Lower leg skin (tissue), 3 donors: Measurements from ENCODE around the gene NEU2.

Source experiments
- POLR2A ChIP-seq, 2 donors: fragments of 450-650 bp; IDR thresholded peaks; one replicate each; pipeline ENCODE4 v1.6.1; 2016 to 2017; ENCODE audit warnings: antibody characterized with exemption in 2 of 2, mild to moderate bottlenecking in 1 of 2, moderate library complexity in 1 of 2
- TF ChIP-seq, protein P1 (sequence below), 3 donors: fragments of 450-650 bp; IDR thresholded peaks; one replicate each; pipeline ENCODE4 v1.5.1; 2016; ENCODE audit warnings: antibody characterized with exemption in 3 of 3, mild to moderate bottlenecking in 3 of 3, moderate library complexity in 2 of 3

DNA sequence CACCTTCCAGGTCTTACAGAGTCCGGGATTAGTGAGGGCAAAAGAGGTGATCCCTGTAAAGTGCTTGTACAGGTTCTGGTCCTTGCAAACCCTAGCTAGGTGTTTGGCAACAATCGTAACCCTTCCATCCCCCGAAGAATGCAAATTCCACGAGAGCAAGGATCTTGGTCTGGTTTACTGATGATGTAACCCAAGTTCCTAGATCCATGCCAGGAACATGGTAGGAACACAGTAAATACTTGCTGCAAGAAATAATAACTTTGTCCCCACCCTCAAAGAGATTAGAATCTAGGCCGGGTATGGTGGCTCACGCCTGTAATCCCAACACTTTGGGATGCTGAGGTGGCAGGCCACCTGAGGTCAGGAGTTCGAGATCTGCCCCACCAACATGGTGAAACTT, 6.8 kb upstream of the NEU2 start:
- TF ChIP-seq, protein P1, sequence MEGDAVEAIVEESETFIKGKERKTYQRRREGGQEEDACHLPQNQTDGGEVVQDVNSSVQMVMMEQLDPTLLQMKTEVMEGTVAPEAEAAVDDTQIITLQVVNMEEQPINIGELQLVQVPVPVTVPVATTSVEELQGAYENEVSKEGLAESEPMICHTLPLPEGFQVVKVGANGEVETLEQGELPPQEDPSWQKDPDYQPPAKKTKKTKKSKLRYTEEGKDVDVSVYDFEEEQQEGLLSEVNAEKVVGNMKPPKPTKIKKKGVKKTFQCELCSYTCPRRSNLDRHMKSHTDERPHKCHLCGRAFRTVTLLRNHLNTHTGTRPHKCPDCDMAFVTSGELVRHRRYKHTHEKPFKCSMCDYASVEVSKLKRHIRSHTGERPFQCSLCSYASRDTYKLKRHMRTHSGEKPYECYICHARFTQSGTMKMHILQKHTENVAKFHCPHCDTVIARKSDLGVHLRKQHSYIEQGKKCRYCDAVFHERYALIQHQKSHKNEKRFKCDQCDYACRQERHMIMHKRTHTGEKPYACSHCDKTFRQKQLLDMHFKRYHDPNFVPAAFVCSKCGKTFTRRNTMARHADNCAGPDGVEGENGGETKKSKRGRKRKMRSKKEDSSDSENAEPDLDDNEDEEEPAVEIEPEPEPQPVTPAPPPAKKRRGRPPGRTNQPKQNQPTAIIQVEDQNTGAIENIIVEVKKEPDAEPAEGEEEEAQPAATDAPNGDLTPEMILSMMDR (IDR thresholded peaks at IDR 0.05) = no peak
- TF ChIP-seq POLR2A (IDR thresholded peaks at IDR 0.05) = no peak
